ENCODE data around the gene SAMD9L.

GRCh38 chr7:93159490-93159889, 11.3 kb upstream of the SAMD9L start:
- no peak for TF ChIP-seq CTCF (IDR thresholded peaks at IDR 0.05)
- TF ChIP-seq POLR2A (IDR thresholded peaks at IDR 0.05): no peak
